ENCODE measurements around the gene PPIG. TPM values are rescaled to one million over a fixed set of nuclear protein-coding genes. Genes with fewer than 3 reads are reported as not detected.

The PPIG gene
- total RNA-seq, 4 donors from 2014 or later, result 17.6 to 32.8 (median 28.8) TPM

DNA sequence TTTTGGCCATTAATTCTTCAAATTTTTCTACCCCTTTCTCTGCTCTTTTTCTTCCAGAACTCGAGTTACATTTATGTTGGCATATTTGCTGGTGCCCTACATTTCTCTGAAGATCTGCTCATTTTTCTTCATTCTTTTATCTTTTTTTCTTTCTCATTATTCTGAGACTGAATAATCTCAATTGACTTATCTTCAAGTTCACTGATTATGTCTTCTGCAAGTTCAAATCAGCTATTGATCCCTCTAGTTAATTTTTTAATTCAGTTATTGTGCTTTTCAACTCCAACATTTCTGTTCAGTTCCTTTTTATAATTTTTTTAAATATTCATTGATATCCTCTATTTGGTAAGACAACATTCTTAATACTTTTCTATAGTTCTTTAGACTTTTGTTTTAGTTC, 106.8 kb downstream of the PPIG start:
- 62 to 68% methylated on average over 1 of the region's 1 CpG for WGBS, 2 donors
- no peak for DNase-seq

More for the DNA sequence above, 106.8 kb downstream of the PPIG start:
- peaks cover 4 to 23% (median 4%) of the 10 kb centered on the region in 3 donors for H3K4me1 ChIP-seq
- no peaks in the 10 kb centered on the region for H3K27me3 ChIP-seq
- H3K9me3 ChIP-seq, result no peaks in the 10 kb centered on the region
- TF ChIP-seq, protein P1, sequence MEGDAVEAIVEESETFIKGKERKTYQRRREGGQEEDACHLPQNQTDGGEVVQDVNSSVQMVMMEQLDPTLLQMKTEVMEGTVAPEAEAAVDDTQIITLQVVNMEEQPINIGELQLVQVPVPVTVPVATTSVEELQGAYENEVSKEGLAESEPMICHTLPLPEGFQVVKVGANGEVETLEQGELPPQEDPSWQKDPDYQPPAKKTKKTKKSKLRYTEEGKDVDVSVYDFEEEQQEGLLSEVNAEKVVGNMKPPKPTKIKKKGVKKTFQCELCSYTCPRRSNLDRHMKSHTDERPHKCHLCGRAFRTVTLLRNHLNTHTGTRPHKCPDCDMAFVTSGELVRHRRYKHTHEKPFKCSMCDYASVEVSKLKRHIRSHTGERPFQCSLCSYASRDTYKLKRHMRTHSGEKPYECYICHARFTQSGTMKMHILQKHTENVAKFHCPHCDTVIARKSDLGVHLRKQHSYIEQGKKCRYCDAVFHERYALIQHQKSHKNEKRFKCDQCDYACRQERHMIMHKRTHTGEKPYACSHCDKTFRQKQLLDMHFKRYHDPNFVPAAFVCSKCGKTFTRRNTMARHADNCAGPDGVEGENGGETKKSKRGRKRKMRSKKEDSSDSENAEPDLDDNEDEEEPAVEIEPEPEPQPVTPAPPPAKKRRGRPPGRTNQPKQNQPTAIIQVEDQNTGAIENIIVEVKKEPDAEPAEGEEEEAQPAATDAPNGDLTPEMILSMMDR (IDR thresholded peaks at IDR 0.05), result no peak
- no peak for TF ChIP-seq POLR2A (IDR thresholded peaks at IDR 0.05)
- intact Hi-C loops (cut with DNase I), result no loop called here
- no peak overlapping the region for H3K27ac ChIP-seq
- no peaks in the 10 kb centered on the region for H3K36me3 ChIP-seq
- H3K4me3 ChIP-seq, result no peak overlapping the region

Other genes starting within 250 kb of the PPIG start
- gene LRP2, start 221.8 kb upstream of the PPIG start, total RNA-seq, result under 1 TPM in 2 of 4 donors, not detected in 2; under 0.01 to 0.04 TPM
- gene BBS5, start 104.9 kb upstream of the PPIG start, total RNA-seq, result 1 to 10 TPM; 1.4 to 7.1 (median 2.6) TPM
- under 1 TPM in 2 of 4 donors, not detected in 2; 0.40 to 0.76 TPM for gene KLHL41, start 74.6 kb upstream of the PPIG start, total RNA-seq
- gene FASTKD1, start 10.5 kb upstream of the PPIG start, total RNA-seq, result 10 to 100 TPM; 15.8 to 36.7 (median 25.9) TPM
- not detected for gene CFAP210, start 110.1 kb downstream of the PPIG start, total RNA-seq
- gene PHOSPHO2, start 110.1 kb downstream of the PPIG start, total RNA-seq, result 1 to 10 TPM; 1.9 to 4.6 (median 3.3) TPM
- gene KLHL23, start 149.5 kb downstream of the PPIG start, total RNA-seq, result 10 to 100 TPM in 1 of 4 donors, 1 to 10 TPM in 3; 1.3 to 11.3 (median 4.1) TPM
- gene SSB, start 214.5 kb downstream of the PPIG start, total RNA-seq, result 10 to 100 TPM; 36.2 to 82.6 (median 50.6) TPM
- 10 to 100 TPM; 22.9 to 56.3 (median 44.7) TPM for gene METTL5, start 240.6 kb downstream of the PPIG start, total RNA-seq
- 10 to 100 TPM; 26.9 to 56.8 (median 43.2) TPM for gene UBR3, start 243.1 kb downstream of the PPIG start, total RNA-seq